ENCODE results near the gene SYNDIG1L. TPM values are rescaled to one million over a fixed set of nuclear protein-coding genes. Genes with fewer than 3 reads are reported as not detected.

SYNDIG1L gene
- total and polyA plus RNA-seq, 2 donors (not counting 3 experiments of a cell fraction or from before 2014, with no cell fraction given) = not detected

GRCh38 chr14:74357585-74357984 is 68.4 kb downstream of the SYNDIG1L start:
- no peak overlapping the region for H3K27ac ChIP-seq (ENCODE audit: insufficient read depth, low read depth, low read length)
- H3K9me1 ChIP-seq (replicated peaks; ENCODE audit: control insufficient read depth, extremely low read depth, insufficient read depth, low read length) = no peaks in the 10 kb centered on the region
- H3K4me3 ChIP-seq (replicated peaks in 1 of 3; ENCODE audit: insufficient read depth in 1 of 3, low read depth in 1 of 3, low read length in 3 of 3) = no peak overlapping the region
- no peaks in the 10 kb centered on the region for H4K20me1 ChIP-seq (replicated peaks; ENCODE audit: control insufficient read depth, extremely low read depth, insufficient read depth, low read length)
- ChIA-PET CTCF (interaction anchor here (5.5 kb wide), 1 partner anchor 121 kb away, joined by 52 read pairs; no protein-coding TSS in a partner anchor), POLR2A (no interaction called here)
- peaks cover 0 to 5% of the 10 kb centered on the region in 2 experiments for H3K27me3 ChIP-seq (ENCODE audit: control insufficient read depth in 2 of 2, insufficient read depth in 2 of 2, low read length in 2 of 2)
- H3K9ac ChIP-seq (replicated peaks; ENCODE audit: extremely low read depth, insufficient read depth, low read length) = no peak overlapping the region
- H2AFZ ChIP-seq (ENCODE audit: low read depth, low read length) = no peak overlapping the region
- no peaks in the 10 kb centered on the region for H3K36me3 ChIP-seq (ENCODE audit: control insufficient read depth in 2 of 2, extremely low read depth in 1 of 2, insufficient read depth in 2 of 2, low read length in 2 of 2)
- H3K4me1 ChIP-seq (ENCODE audit: control insufficient read depth, extremely low read depth, insufficient read depth, low read length) = no peaks in the 10 kb centered on the region
- BruUV-seq (replicated peaks) = no TSS peak
- DNase-seq (ENCODE audit: low read depth, low spot score) (no peak), FAIRE-seq (no peak)
- no peaks in the 10 kb centered on the region for H3K79me2 ChIP-seq (ENCODE audit: control insufficient read depth, insufficient read depth, low read length)
- TF ChIP-seq POLR2A (IDR thresholded peaks at IDR 0.05; ENCODE audit: low read depth, low read length) = no peak
- no peak for TF ChIP-seq FOS (IDR thresholded peaks at IDR 0.05; ENCODE audit: borderline replicate concordance, insufficient read depth, low read length)
- no peak for TF ChIP-seq MAX (IDR thresholded peaks at IDR 0.05; ENCODE audit: insufficient read depth, insufficient read length)
- no peak for TF ChIP-seq GATA2 (IDR thresholded peaks at IDR 0.05; ENCODE audit: insufficient read depth, insufficient read length, low read depth, low read length)
- TF ChIP-seq MYC (IDR thresholded peaks at IDR 0.05; ENCODE audit: low read depth, low read length) = no peak
- no peak for TF ChIP-seq POLR2AphosphoS5 (IDR thresholded peaks at IDR 0.05; ENCODE audit: insufficient read depth, low read depth, low read length)
- TF ChIP-seq EZH2 (IDR thresholded peaks at IDR 0.05; ENCODE audit: borderline replicate concordance, low read depth, low read length, severe bottlenecking) = no peak
- no peak for TF ChIP-seq JUN (IDR thresholded peaks at IDR 0.05; ENCODE audit: borderline replicate concordance, insufficient read depth, insufficient read length, low read depth)
- TF ChIP-seq CTCF (IDR thresholded peaks at IDR 0.05; ENCODE audit: extremely low read depth in 1 of 2, insufficient read depth in 1 of 2, low read depth in 1 of 2, low read length in 2 of 2) = no peak
- no peaks in the 10 kb centered on the region for H3K9me3 ChIP-seq (replicated peaks; ENCODE audit: control insufficient read depth, insufficient read depth, low read length)
- no peak overlapping the region for H3K4me2 ChIP-seq (ENCODE audit: insufficient read depth, low read length)
- intact Hi-C loops (cut with micrococcal nuclease) = no loop called here
- dilution Hi-C loops (cut with MboI; ENCODE audit: extremely low pct_ligation_motif_present, low sequenced_read_pairs) = no loop called here
